Fibroblast of skin of right biceps (primary cell): Measurements from ENCODE around the gene BCAP31.
"Not testable (repeated sequence)": the region's sequence is repeated elsewhere in the genome, so short reads cannot be mapped to it uniquely, and the experiment has no call there.

Source experiments
- DNase-seq: peaks from one replicate; pipeline ENCODE4 v3.0.0-alpha.2; 2013

The BCAP31 gene

GRCh38 chrX:153762626-153763173 lies 38.5 kb upstream of the BCAP31 start:
- DNase-seq = no peak

- DNase-seq = no peak
These were observed 37.7 kb upstream of the BCAP31 start for GRCh38 chrX:153761863-153762262.

- no peak for DNase-seq
These were observed 30.9 kb upstream of the BCAP31 start for GRCh38 chrX:153755136-153755535.

GRCh38 chrX:153750127-153750774 lies 26.1 kb upstream of the BCAP31 start:
- no peak for DNase-seq

GRCh38 chrX:153749017-153749416 lies 24.8 kb upstream of the BCAP31 start:
- not testable (repeated sequence) for DNase-seq

GRCh38 chrX:153746991-153747390 lies 22.8 kb upstream of the BCAP31 start:
- DNase-seq = not testable (repeated sequence)

- no peak for DNase-seq
These were observed 22.2 kb upstream of the BCAP31 start for GRCh38 chrX:153746359-153746758.

GRCh38 chrX:153745067-153745433 lies 20.9 kb upstream of the BCAP31 start:
- not testable (repeated sequence) for DNase-seq

GRCh38 chrX:153744210-153745066 lies 20.3 kb upstream of the BCAP31 start:
- DNase-seq = peak; percentile 37

GRCh38 chrX:153743468-153744209 lies 19.5 kb upstream of the BCAP31 start:
- DNase-seq = peak; percentile 53

- not testable (repeated sequence) for DNase-seq
These were observed 18.7 kb upstream of the BCAP31 start for GRCh38 chrX:153742796-153743467.

GRCh38 chrX:153742111-153742510 lies 17.9 kb upstream of the BCAP31 start:
- not testable (repeated sequence) for DNase-seq

- DNase-seq = no peak
These were observed 17.3 kb upstream of the BCAP31 start for GRCh38 chrX:153741446-153741845.

GRCh38 chrX:153740631-153741222 lies 16.5 kb upstream of the BCAP31 start:
- no peak for DNase-seq

- no peak for DNase-seq
These were observed 15.7 kb upstream of the BCAP31 start for GRCh38 chrX:153739754-153740486.

- DNase-seq = no peak
These were observed 13.9 kb upstream of the BCAP31 start for GRCh38 chrX:153738056-153738605.

- DNase-seq = no peak
These were observed 12.8 kb upstream of the BCAP31 start for GRCh38 chrX:153736871-153737441.

- no peak for DNase-seq
These were observed 12.1 kb upstream of the BCAP31 start for GRCh38 chrX:153736071-153736820.

- no peak for DNase-seq
These were observed 11.1 kb upstream of the BCAP31 start for GRCh38 chrX:153735274-153735673.

GRCh38 chrX:153734871-153735270 lies 10.7 kb upstream of the BCAP31 start:
- DNase-seq = no peak
